Body of pancreas (tissue), 4 donors: ENCODE results near the gene MBNL1. TPM values are rescaled to one million over a fixed set of nuclear protein-coding genes. Genes with fewer than 3 reads are reported as not detected.
A peak's percentile ranks its signal among the peaks of the same experiment; 100 is the strongest.

Experiments
- ATAC-seq: fragments of 150-250 bp; one replicate; pipeline ENCODE4 v1.9.1; 2016
- DNase-seq, 4 donors: peaks; one replicate each; pipeline ENCODE4 v3.0.0-alpha.2; 2019
- H3K27ac ChIP-seq, 4 donors: fragments of 200-600 bp; sonication (generic); 1 replicate in 3 of 4; 2 replicates in 1 of 4; pipeline versions ENCODE4 v1.5.1 to v1.6.1; 2016 to 2019; ENCODE audit warnings: mild to moderate bottlenecking in 1 of 4, mixed read lengths in 1 of 4, moderate library complexity in 1 of 4
- H3K27me3 ChIP-seq, 2 donors: fragments of 200-600 bp; sonication (generic); one replicate each; pipeline ENCODE4 v1.6.0; 2016; ENCODE audit warnings: mild to moderate bottlenecking in 1 of 2
- H3K36me3 ChIP-seq, 2 donors: fragments of 200-600 bp; sonication (generic); replicated peaks in 1 of 2; 2 replicates each; pipeline ENCODE4 v1.5.1; 2016; ENCODE audit warnings: low read depth in 2 of 2; ENCODE audit not compliant: insufficient read depth in 1 of 2
- H3K4me1 ChIP-seq: fragments of 200-600 bp; sonication (generic); one replicate; pipeline ENCODE4 v1.6.0; 2016
- H3K4me3 ChIP-seq, 2 donors: fragments of 200-600 bp; sonication (generic); 1 replicate in 1 of 2; 2 replicates in 1 of 2; pipeline ENCODE4 v1.5.1; 2016 to 2019
- H3K9me3 ChIP-seq, 3 donors: fragments of 200-600 bp; sonication (generic); 1 replicate in 2 of 3; 2 replicates in 1 of 3; pipeline ENCODE4 v1.5.1; 2016
- POLR2A ChIP-seq, 3 donors: fragments of 450-650 bp; IDR thresholded peaks; one replicate each; pipeline ENCODE4 v1.6.1; 2016; ENCODE audit warnings: antibody characterized with exemption in 3 of 3, mild to moderate bottlenecking in 2 of 3
- WGBS, 2 donors: methylation state at CpG; one replicate each; pipeline ENCODE4 v1.1.5; 2017; 5-methylcytosine and 5-hydroxymethylcytosine counted together
- intact Hi-C: fragments of 100-400 bp; cut with DNase I; formaldehyde crosslinking; loops from one replicate; pipeline ENCODE4 v1.15.1; 2023
- total RNA-seq, 2 donors: library from RNA; depleted of rRNA; stranded (reverse); fragments of >200 nt; gene quantifications; one replicate each; pipeline ENCODE4 v1.1.0, GENCODE V29; 2016
- TF ChIP-seq, protein P1 (sequence below), 7 experiments: fragments of 450-650 bp in 4 of 7; fragments of 200-600 bp in 3 of 7; sonication (generic) in 3 of 7; IDR thresholded peaks; one replicate each; pipeline ENCODE4 v1.5.1; 2016 to 2019; ENCODE audit warnings: antibody characterized with exemption in 7 of 7

MBNL1 gene
- total RNA-seq, 2 donors from 2014 or later = 77.3 to 82.4 TPM

DNA sequence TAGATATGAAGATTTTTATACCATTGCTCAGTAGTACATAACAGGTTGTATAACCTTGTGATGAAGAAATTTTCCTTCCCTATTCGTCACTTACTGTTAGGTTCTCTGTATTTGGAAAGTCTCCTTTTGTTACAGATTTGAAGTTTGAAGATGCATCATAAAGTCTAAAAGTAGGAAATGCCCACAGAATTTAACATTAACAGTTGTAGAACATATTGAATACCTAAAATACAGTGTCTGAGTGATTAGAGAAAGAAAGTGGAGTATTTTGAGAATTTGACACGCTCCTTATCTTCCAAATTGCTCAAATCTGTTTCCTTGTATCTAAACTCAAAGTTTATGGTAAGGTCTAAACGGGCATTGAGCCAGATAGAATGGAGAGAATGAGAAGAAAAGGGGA, 111.3 kb downstream of the MBNL1 start:
- no peak for ATAC-seq
- intact Hi-C loops = no loop called here
- H3K4me1 ChIP-seq = peaks cover 46% of the 10 kb centered on the region

DNA sequence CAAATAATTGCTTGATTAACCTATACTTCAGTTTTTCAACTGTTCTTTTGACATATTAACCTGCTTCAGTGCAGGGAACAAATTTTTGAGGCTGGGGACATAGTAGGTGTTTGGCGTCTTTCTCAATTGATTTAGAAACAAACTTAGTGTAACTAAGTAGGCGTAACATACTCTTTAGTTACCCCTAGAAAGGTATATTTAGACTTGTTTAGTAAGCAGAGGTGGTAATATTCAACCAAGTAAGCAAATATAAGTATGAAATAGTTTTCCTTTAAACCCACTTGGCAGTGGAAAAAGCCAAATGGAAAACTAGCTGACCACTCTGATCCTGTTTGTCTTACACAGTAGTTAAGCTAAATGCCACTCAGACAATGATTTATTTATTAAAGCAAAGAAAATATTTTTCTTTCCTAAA, 113.2 kb downstream of the MBNL1 start:
- H3K36me3 ChIP-seq = no peaks in the 10 kb centered on the region
- no peaks in the 10 kb centered on the region for H3K9me3 ChIP-seq
- peak overlapping the region; percentile 21 to 68 (median 62) for H3K27ac ChIP-seq
- ATAC-seq (peak; percentile 46), DNase-seq (no peak)
- H3K27me3 ChIP-seq = no peaks in the 10 kb centered on the region
- intact Hi-C loops = no loop called here
- WGBS, 2 donors = 8 to 14% methylated on average over 2 of the region's 2 CpGs
- H3K4me3 ChIP-seq = no peak overlapping the region
- TF ChIP-seq, protein P1, sequence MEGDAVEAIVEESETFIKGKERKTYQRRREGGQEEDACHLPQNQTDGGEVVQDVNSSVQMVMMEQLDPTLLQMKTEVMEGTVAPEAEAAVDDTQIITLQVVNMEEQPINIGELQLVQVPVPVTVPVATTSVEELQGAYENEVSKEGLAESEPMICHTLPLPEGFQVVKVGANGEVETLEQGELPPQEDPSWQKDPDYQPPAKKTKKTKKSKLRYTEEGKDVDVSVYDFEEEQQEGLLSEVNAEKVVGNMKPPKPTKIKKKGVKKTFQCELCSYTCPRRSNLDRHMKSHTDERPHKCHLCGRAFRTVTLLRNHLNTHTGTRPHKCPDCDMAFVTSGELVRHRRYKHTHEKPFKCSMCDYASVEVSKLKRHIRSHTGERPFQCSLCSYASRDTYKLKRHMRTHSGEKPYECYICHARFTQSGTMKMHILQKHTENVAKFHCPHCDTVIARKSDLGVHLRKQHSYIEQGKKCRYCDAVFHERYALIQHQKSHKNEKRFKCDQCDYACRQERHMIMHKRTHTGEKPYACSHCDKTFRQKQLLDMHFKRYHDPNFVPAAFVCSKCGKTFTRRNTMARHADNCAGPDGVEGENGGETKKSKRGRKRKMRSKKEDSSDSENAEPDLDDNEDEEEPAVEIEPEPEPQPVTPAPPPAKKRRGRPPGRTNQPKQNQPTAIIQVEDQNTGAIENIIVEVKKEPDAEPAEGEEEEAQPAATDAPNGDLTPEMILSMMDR (IDR thresholded peaks at IDR 0.05) = no peak
- TF ChIP-seq POLR2A (IDR thresholded peaks at IDR 0.05) = no peak
- peaks cover 60% of the 10 kb centered on the region for H3K4me1 ChIP-seq

More for the DNA sequence above, 111.3 kb downstream of the MBNL1 start:
- H3K27me3 ChIP-seq = no peaks in the 10 kb centered on the region
- no peaks in the 10 kb centered on the region for H3K36me3 ChIP-seq
- H3K4me3 ChIP-seq = no peak overlapping the region
- DNase-seq = no peak
- 33 to 37% methylated on average over 3 of the region's 3 CpGs for WGBS, 2 donors
- H3K27ac ChIP-seq = peak overlapping the region in 2 of 4 donors; percentile 26 to 68
- no peaks in the 10 kb centered on the region for H3K9me3 ChIP-seq
- no peak for TF ChIP-seq POLR2A (IDR thresholded peaks at IDR 0.05)
- TF ChIP-seq, protein P1 (IDR thresholded peaks at IDR 0.05) = no peak

DNA sequence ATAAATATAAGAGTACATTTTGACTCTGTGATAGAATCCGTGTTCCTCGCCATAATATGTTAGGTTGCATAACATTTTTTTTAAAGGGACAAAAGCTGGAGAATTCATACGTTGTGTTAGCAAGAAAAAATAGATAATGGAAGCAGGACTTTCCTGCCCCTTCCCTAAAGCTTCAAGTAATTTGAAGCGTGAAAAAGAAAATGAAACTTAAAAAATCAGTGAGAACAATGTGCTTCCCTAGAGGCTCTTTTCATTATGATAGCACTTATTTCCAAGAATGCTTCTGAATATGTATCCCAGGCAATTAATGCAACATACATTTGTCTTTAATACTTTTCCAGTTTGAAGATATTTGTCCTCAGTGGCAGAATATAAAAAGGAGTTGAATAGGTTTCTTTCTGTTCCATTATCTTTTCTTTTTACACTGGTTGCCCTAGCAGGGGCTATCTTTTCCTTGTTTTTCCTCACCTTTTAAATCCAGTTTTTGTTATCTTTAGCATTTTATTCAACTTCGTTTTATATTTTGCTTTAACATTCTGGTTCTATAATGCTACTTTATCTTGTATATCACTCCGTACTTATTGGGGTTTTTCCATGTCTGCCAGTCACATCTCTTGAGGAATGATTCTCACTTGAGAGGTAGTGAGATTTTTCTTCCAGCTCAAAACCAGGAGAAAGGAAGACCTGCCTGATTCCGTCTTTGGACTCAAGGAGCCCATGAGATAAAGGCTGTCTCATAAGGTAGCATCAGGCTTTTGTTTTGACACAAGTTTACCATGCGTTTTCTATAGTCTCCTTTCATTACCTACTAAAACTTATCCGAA, 113.8 kb downstream of the MBNL1 start:
- DNase-seq (no peak), ATAC-seq (peak; percentile 41)
- peak overlapping the region; percentile 21 to 68 (median 62) for H3K27ac ChIP-seq
- no peaks in the 10 kb centered on the region for H3K36me3 ChIP-seq
- intact Hi-C loops = no loop called here
- H3K9me3 ChIP-seq = no peaks in the 10 kb centered on the region
- H3K4me1 ChIP-seq = peaks cover 63% of the 10 kb centered on the region
- H3K27me3 ChIP-seq = no peaks in the 10 kb centered on the region
- no peak for TF ChIP-seq POLR2A (IDR thresholded peaks at IDR 0.05)
- TF ChIP-seq, protein P1 (IDR thresholded peaks at IDR 0.05) = no peak
- WGBS, 2 donors = 17 to 22% methylated on average over 9 of the region's 9 CpGs
- no peak overlapping the region for H3K4me3 ChIP-seq

DNA sequence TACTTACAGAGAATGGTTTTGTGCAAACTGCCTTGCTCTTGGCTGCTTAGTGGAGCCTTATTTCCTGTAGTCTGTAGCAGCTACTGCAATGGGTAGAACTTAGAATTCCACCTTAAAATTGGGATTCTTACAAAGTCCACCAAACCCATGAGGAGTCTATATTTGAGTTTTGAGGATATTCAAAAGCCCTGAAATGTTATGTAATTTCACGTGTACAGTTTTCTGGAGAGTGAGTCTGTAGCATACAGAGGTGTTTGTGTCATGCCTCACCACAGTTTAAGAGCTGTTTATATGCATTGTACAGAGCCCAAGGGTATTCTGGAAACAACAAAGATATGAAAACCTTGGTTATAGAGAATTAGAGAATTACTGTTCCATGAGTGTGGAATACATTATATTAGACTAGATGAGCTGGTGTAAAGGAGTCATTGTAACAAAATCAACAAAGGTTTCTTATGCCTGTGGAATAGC, 114.4 kb downstream of the MBNL1 start:
- Histone ChIP-seq H3K27me3 (no peaks in the 10 kb centered on the region), H3K36me3 (no peaks in the 10 kb centered on the region), H3K27ac (peak overlapping the region in 3 of 4 donors; percentile 60 to 68 (median 63)), H3K4me3 (no peak overlapping the region), H3K4me1 (peaks cover 66% of the 10 kb centered on the region), H3K9me3 (no peaks in the 10 kb centered on the region)
- TF ChIP-seq, protein P1 (IDR thresholded peaks at IDR 0.05) = no peak
- TF ChIP-seq POLR2A (IDR thresholded peaks at IDR 0.05) = no peak
- intact Hi-C loops = no loop called here
- DNase-seq (no peak), ATAC-seq (no peak)
- 41 to 52% methylated on average over 1 of the region's 1 CpG for WGBS, 2 donors
